Transverse colon (tissue), 3 donors: ENCODE results near the gene MAN2A1.

Experiments
- POLR2A ChIP-seq: fragments of 450-650 bp; IDR thresholded peaks from one replicate; pipeline ENCODE4 v1.6.1; 2016; ENCODE audit warnings: antibody characterized with exemption, mild to moderate bottlenecking, moderate library complexity
- TF ChIP-seq, protein P1 (sequence below), 5 experiments: fragments of 200-600 bp in 3 of 5; fragments of 450-650 bp in 2 of 5; sonication (generic) in 3 of 5; IDR thresholded peaks; 1 replicate in 2 of 5; 2 replicates in 3 of 5; pipeline ENCODE4 v1.5.1; 2016 to 2017; ENCODE audit warnings: antibody characterized with exemption in 5 of 5, inconsistent platforms in 3 of 5, mild to moderate bottlenecking in 2 of 5, moderate library complexity in 1 of 5

DNA sequence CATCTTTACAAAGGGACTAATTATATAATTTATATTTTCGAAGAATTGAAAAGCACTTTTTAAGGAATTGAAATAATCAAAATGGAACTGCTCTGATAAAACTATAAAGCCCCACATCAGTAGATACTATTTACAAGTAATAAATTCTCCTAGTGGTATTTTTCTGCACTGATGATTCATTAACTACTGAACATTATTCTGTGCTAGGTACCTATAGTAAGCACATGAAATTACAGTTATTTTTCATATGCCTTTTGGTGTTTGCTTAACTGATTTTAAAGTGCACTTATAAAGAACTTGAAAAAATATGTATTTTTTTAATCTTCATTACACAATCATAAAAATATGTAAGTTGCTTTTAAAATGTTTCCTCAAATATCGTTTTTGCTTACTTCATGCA lies 123.0 kb downstream of the MAN2A1 start:
- no peak for TF ChIP-seq POLR2A
- TF ChIP-seq, protein P1, sequence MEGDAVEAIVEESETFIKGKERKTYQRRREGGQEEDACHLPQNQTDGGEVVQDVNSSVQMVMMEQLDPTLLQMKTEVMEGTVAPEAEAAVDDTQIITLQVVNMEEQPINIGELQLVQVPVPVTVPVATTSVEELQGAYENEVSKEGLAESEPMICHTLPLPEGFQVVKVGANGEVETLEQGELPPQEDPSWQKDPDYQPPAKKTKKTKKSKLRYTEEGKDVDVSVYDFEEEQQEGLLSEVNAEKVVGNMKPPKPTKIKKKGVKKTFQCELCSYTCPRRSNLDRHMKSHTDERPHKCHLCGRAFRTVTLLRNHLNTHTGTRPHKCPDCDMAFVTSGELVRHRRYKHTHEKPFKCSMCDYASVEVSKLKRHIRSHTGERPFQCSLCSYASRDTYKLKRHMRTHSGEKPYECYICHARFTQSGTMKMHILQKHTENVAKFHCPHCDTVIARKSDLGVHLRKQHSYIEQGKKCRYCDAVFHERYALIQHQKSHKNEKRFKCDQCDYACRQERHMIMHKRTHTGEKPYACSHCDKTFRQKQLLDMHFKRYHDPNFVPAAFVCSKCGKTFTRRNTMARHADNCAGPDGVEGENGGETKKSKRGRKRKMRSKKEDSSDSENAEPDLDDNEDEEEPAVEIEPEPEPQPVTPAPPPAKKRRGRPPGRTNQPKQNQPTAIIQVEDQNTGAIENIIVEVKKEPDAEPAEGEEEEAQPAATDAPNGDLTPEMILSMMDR (IDR thresholded peaks at IDR 0.05) = no peak
